Ascending aorta (tissue), 2 donors: ENCODE results near the gene LRTM1. TPM values are rescaled to one million over a fixed set of nuclear protein-coding genes. Genes with fewer than 3 reads are reported as not detected.

Source experiments
- DNase-seq, 2 donors: peaks; one replicate each; pipeline ENCODE4 v3.0.0-alpha.2; 2019; ENCODE audit warnings: low spot score in 2 of 2
- H3K27ac ChIP-seq, 2 donors: fragments of 200-600 bp; sonication (generic); one replicate each; pipeline ENCODE4 v1.5.1; 2016 to 2017; ENCODE audit warnings: mild to moderate bottlenecking in 1 of 2
- H3K27me3 ChIP-seq: fragments of 200-600 bp; sonication (generic); one replicate; pipeline ENCODE4 v1.5.1; 2017
- H3K36me3 ChIP-seq, 2 donors: fragments of 200-600 bp; sonication (generic); one replicate each; pipeline ENCODE4 v1.5.1; 2016
- H3K4me1 ChIP-seq, 2 donors: fragments of 200-600 bp; sonication (generic); one replicate each; pipeline ENCODE4 v1.5.1; 2016 to 2017; ENCODE audit warnings: mild to moderate bottlenecking in 1 of 2
- H3K4me3 ChIP-seq, 2 donors: fragments of 200-600 bp; sonication (generic); one replicate each; pipeline ENCODE4 v1.5.1; 2016 to 2017; ENCODE audit warnings: mild to moderate bottlenecking in 1 of 2
- H3K9me3 ChIP-seq, 2 donors: fragments of 200-600 bp; sonication (generic); one replicate each; pipeline ENCODE4 v1.5.1; 2016
- intact Hi-C: fragments of 100-400 bp; cut with DNase I; formaldehyde crosslinking; loops from one replicate; pipeline ENCODE4 v1.15.1; 2023
- total RNA-seq: library from RNA; depleted of rRNA; stranded (reverse); fragments of >200 nt; gene quantifications from one replicate; pipeline ENCODE4 v1.1.0, GENCODE V29; 2016
- TF ChIP-seq, protein P1 (sequence below), 3 experiments: fragments of 200-600 bp in 2 of 3; fragments of 450-650 bp in 1 of 3; sonication (generic) in 2 of 3; IDR thresholded peaks; one replicate each; pipeline ENCODE4 v1.5.1; 2016 to 2019; ENCODE audit warnings: antibody characterized with exemption in 3 of 3, mild to moderate bottlenecking in 1 of 3, moderate library complexity in 1 of 3

LRTM1 gene
- total RNA-seq, 1 donor from 2014 or later: not detected

- no peaks in the 10 kb centered on the region for H3K27me3 ChIP-seq
- no peaks in the 10 kb centered on the region for H3K9me3 ChIP-seq
- peaks cover 0 to 3% of the 10 kb centered on the region in 2 donors for H3K4me1 ChIP-seq
- H3K36me3 ChIP-seq: no peaks in the 10 kb centered on the region
- intact Hi-C loops: no loop called here
- no peak overlapping the region for H3K27ac ChIP-seq
- DNase-seq: no peak
- TF ChIP-seq, protein P1, sequence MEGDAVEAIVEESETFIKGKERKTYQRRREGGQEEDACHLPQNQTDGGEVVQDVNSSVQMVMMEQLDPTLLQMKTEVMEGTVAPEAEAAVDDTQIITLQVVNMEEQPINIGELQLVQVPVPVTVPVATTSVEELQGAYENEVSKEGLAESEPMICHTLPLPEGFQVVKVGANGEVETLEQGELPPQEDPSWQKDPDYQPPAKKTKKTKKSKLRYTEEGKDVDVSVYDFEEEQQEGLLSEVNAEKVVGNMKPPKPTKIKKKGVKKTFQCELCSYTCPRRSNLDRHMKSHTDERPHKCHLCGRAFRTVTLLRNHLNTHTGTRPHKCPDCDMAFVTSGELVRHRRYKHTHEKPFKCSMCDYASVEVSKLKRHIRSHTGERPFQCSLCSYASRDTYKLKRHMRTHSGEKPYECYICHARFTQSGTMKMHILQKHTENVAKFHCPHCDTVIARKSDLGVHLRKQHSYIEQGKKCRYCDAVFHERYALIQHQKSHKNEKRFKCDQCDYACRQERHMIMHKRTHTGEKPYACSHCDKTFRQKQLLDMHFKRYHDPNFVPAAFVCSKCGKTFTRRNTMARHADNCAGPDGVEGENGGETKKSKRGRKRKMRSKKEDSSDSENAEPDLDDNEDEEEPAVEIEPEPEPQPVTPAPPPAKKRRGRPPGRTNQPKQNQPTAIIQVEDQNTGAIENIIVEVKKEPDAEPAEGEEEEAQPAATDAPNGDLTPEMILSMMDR (IDR thresholded peaks at IDR 0.05): no peak
- H3K4me3 ChIP-seq: no peak overlapping the region
Measured at GRCh38 chr3:54892168-54892567, 35.7 kb downstream of the LRTM1 start.

DNA sequence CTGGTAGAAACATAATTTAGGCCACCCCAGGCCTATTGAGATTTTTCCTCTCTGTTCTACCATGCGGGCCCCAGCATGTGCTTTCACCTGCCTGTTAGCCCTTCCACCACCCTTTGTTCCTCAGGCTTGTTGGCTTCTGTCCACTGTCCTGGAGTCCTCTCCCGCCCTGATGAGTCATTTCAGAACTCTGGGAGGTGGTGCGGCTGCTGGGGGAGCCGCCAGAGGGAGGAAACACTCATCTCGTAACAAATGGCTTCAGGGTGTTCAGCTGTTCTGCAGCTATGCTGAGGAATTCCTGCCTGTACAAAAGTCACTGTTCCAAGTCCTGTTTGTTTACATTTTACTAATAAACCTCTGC lies 36.3 kb downstream of the LRTM1 start:
- H3K27ac ChIP-seq: no peak overlapping the region
- H3K4me3 ChIP-seq: no peak overlapping the region
- TF ChIP-seq, protein P1 (IDR thresholded peaks at IDR 0.05): peak in 1 of 3 experiments; percentile 13
- intact Hi-C loops: no loop called here
- H3K4me1 ChIP-seq: peaks cover 0 to 3% of the 10 kb centered on the region in 2 donors
- peak; percentile 13 to 74 for DNase-seq
- H3K9me3 ChIP-seq: no peaks in the 10 kb centered on the region
- no peaks in the 10 kb centered on the region for H3K36me3 ChIP-seq
- H3K27me3 ChIP-seq: no peaks in the 10 kb centered on the region

DNA sequence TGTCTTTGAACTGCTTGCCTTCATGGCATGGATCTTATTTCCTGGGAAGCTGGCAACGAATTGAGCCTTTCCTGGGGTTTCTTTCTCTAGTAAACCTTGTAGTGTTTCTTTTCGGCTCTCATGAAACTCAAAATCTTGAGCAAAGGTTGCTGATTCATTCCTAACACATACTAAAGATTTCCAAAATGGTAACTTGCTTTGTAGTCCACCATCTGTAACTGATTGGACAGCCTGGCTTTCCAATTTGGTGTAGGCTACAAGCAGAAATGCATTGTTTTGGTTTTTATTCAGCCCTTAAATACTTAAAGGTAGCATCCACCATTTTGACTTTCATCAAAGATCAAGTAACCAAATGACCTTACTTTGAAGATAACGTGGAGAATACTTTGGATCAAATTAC lies 38.1 kb downstream of the LRTM1 start:
- TF ChIP-seq, protein P1 (IDR thresholded peaks at IDR 0.05): no peak
- no peaks in the 10 kb centered on the region for H3K36me3 ChIP-seq
- no peaks in the 10 kb centered on the region for H3K27me3 ChIP-seq
- intact Hi-C loops: no loop called here
- no peak overlapping the region for H3K4me3 ChIP-seq
- no peak for DNase-seq
- H3K4me1 ChIP-seq: peaks cover 0 to 3% of the 10 kb centered on the region in 2 donors
- H3K9me3 ChIP-seq: no peaks in the 10 kb centered on the region
- H3K27ac ChIP-seq: no peak overlapping the region

GRCh38 chr3:54888873-54889272 lies 39.0 kb downstream of the LRTM1 start:
- H3K4me3 ChIP-seq: no peak overlapping the region
- intact Hi-C loops: no loop called here
- peaks cover 0 to 3% of the 10 kb centered on the region in 2 donors for H3K4me1 ChIP-seq
- no peak for DNase-seq
- H3K27ac ChIP-seq: no peak overlapping the region
- TF ChIP-seq, protein P1 (IDR thresholded peaks at IDR 0.05): no peak
- no peaks in the 10 kb centered on the region for H3K27me3 ChIP-seq
- H3K9me3 ChIP-seq: no peaks in the 10 kb centered on the region
- no peaks in the 10 kb centered on the region for H3K36me3 ChIP-seq

DNA sequence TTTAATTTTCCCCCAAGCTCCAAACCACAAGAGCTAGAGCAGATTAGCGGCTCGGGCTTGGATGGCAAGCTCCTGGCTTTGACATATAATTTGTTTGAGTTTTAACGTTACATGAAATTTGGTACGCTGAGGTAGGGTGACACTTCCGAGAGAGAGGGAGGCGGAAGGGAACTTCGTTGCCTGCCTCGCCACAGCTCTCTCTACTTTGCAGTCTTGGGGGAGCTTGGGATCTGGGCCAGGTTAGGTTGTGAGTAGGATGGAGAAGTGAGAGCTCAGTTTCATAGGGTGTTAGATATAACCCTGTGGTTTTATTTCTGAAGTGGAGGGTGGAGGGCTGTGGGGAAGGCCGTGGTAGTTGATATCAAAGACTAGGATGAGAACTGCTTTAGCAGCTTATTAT lies 39.7 kb downstream of the LRTM1 start:
- no peak overlapping the region for H3K27ac ChIP-seq

More for the DNA sequence above, 39.7 kb downstream of the LRTM1 start:
- intact Hi-C loops: no loop called here
- no peaks in the 10 kb centered on the region for H3K27me3 ChIP-seq
- no peak overlapping the region for H3K4me3 ChIP-seq
- H3K9me3 ChIP-seq: no peaks in the 10 kb centered on the region
- DNase-seq: no peak
- TF ChIP-seq, protein P1 (IDR thresholded peaks at IDR 0.05): no peak
- peaks cover 0 to 3% of the 10 kb centered on the region in 2 donors for H3K4me1 ChIP-seq
- no peaks in the 10 kb centered on the region for H3K36me3 ChIP-seq
